NCI-H2196 (cell line): ENCODE data around the gene CCL3.

ENCODE experiments used
- DNase-seq: peaks from one replicate; lab custom pipeline; 2025; ENCODE audit not compliant: unreplicated experiment; lab: John Stamatoyannopoulos, UW

The CCL3 gene

GRCh38 chr17:36049643-36050042 lies 40.3 kb downstream of the CCL3 start:
- DNase-seq: no peak

- DNase-seq: no peak
Measured at GRCh38 chr17:36048066-36048465, 41.9 kb downstream of the CCL3 start.
